ENCODE data around the gene PTH1R.

GRCh38 chr3:46916799-46917198 lies 39.3 kb downstream of the PTH1R start:
- no peak for TF ChIP-seq CTCF (IDR thresholded peaks at IDR 0.05)
- no peak for TF ChIP-seq ZFX (IDR thresholded peaks at IDR 0.05; ENCODE audit: borderline replicate concordance)

All from 22Rv1 (cell line).